GM12892 (cell line): Measurements from ENCODE around the gene SSR1.

Source experiments
- POLR2A ChIP-seq: IDR thresholded peaks from 2 replicates; pipeline ENCODE4 v1.6.1; 2011; ENCODE audit warnings: low read depth, low read length, control low read depth
- POLR2AphosphoS5 ChIP-seq: IDR thresholded peaks from 2 replicates; pipeline ENCODE4 v1.6.1; 2011; ENCODE audit warnings: low read depth, low read length, control low read depth

DNA sequence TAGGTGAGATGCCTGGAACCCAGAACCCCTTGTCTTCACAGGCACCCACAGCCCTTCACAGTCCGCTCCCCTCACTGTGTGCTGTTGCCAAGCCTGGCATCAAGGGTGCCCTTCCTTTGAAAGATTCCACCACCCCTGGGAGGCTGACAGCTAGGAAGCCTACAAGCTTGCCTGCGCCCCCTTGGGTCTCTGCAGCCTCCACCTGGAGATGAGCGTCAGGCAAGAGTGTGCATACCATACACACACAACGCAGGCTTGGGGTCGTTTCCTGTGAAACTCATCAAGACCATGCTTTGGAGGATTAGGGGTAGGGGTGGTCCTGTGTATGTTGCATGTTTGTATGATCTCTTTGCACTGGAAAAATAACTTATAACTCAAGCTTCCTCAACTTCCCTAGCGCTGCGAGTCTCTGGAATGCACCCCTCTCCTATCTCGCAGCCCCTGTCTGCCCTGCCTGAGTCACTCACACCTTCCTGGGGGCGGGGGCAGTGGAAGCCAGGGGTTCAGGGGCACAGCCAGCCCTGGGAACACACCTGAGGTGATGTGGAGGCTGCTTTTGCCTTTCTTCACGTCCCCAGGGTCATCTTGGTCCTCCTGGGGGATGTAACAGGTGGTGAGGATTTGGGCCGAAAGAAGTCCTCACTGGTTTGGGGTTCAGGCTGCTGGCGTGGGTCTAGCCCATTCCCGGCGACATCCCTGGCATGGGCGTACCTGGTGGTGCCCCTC lies 67.2 kb downstream of the SSR1 start:
- TF ChIP-seq POLR2AphosphoS5 (peak; percentile 33; the same call in 1 of the 2 replicates), POLR2A (no peak; the same call in 1 of the 2 replicates)
